Posterior vena cava (tissue), 2 donors: ENCODE measurements around the gene PWP2. TPM values are rescaled to one million over a fixed set of nuclear protein-coding genes. Genes with fewer than 3 reads are reported as not detected.
A peak's percentile ranks its signal among the peaks of the same experiment; 100 is the strongest.
"Not testable (repeated sequence)": the region's sequence is repeated elsewhere in the genome, so short reads cannot be mapped to it uniquely, and the experiment has no call there.

Experiments used
- DNase-seq: peaks from one replicate; pipeline ENCODE4 v3.0.0-alpha.2; 2020; ENCODE audit warnings: low spot score
- intact Hi-C, 2 donors: fragments of 100-400 bp; cut with DNase I; formaldehyde crosslinking; loops; one replicate each; pipeline versions ENCODE4 v1.14.1 to v1.14.2; 2022 to 2023
- total RNA-seq, 2 donors: library from RNA; stranded (reverse); fragmentation: NEBNext Ultra II Directional; extraction: Animal tissue kit (Norgen Biotek cat#: 25700); gene quantifications; one replicate each; pipeline ENCODE4 v1.2.1, GENCODE V29; 2021
- donor health status: DM: yes; HTN: yes; CAD: no.
- donor health status: DM: yes; HTN: yes; CAD: no.

PWP2 gene
- total RNA-seq, 2 donors from 2014 or later = 4.5 to 5.4 TPM

DNA sequence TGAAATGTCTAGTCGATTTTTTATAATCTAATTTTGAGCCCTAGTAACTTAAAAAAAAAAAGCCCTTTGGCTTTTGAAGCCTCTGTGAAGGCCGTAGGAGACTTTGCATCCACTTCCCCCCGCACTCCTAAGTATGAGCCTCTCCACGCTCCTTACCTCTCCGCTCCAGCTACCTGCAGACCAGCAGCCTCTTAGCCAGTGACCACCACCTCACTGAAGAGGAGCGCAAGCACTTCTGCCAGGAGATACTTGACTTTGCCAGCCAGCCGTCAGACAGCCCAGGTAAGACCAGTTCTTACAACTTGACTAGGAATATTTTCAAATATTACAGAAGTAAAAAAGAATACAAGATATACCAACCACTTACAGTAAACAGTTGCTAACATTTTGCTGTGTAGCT, 27.4 kb upstream of the PWP2 start:
- intact Hi-C loops = no loop called here
- DNase-seq = no peak

DNA sequence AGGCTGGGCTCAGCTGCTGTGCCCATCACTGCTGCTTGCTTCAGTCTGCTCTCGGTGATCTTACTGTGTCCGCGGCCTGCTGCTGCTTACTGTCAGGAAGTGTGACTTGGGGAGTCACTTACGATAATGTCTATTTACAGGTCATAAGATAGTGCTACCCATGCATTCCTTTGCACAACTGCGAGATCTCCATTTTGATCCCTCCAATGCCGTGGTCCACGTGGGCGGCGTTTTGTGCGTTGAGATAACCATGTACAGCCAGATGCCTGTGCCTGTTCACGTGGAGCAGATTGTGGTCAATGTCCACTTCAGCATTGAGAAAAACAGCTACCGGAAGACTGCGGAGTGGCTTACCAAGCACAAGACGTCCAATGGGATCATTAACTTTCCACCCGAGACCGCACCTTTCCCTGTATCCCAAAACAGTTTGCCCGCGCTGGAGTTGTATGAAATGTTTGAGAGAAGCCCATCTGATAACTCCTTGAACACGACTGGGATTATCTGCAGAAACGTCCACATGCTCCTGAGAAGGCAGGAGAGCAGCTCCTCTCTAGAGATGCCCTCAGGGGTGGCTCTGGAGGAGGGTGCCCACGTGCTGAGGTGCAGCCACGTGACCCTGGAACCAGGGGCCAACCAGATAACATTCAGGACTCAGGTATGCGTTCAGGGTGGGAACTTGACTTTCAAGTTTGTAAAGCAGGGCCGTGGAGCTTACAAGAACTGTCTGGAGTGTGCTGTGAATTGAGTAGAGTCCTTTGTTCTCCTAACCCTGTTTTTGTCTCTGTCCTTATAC, 24.4 kb upstream of the PWP2 start:
- intact Hi-C loops = no loop called here
- DNase-seq = peak; percentile 37

DNA sequence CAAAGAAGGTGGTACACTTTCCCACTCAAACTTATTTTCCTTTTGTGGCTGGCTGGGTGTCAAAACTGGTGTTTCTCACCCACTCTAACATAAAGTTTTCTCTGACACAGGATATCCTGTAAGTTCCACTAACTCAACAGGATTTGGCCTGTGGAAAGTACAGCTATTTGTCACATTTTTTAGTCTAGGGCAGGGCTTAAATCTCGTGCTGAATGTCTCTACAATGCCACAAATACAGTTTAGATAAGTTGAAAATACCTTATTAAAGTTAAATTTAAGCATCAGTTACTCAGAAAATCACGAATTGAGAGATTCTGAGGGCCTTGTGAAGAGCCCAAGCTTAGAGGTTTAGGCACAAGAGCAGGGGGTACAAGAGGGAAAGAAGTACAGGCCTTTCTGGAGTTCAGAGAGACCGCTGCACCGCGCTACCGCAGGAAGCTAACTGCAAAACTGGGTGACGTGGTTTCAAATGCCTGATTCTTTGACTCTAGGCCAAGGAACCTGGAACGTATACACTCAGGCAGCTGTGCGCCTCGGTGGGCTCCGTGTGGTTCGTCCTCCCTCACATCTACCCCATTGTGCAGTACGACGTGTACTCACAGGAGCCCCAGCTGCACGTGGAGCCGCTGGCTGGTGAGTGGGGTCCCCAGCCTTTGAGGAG, 23.4 kb upstream of the PWP2 start:
- intact Hi-C loops = loop anchor here in 1 of 2 donors (2.0 kb wide), 1 partner anchor 29 kb away; no protein-coding TSS in a partner anchor
- DNase-seq = peak; percentile 67

DNA sequence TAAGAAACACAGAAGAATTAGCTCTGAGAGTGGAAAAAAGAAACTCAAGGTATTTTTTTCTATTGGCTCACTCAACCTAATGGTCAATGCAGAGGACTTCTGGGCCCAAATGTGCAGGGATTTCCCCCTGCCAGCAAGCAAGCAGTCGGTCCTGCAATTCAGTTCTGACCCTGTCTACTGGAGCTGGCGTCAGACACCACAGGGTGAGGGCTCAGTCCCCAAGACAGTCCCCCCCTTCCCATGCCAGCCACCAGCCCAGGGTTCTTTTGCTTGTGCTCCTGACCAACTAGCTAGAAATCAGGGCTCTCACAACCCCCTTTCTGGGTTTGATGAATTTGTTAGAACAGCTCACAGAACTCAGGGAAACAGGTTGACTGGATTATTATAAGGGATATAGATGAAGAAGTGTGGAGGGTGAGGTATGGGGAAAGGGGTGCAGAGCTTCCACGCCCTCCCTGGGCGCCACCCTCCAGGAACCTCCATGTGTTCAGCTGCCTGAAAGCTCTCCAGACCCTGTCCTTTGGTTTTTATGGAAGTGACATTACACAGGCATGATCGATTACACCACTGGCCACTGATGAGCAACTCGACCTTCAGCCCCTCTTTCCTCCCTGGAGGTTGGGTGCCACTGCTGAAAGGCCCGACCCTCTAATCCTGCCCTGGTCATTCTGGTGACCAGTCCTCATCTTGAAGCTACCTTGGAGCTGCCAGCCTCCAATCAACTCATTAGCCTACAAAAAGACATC, 22.5 kb upstream of the PWP2 start:
- intact Hi-C loops = loop anchor here in 1 of 2 donors (2.0 kb wide), 1 partner anchor 30 kb away; no protein-coding TSS in a partner anchor
- peak; percentile 64 for DNase-seq

DNA sequence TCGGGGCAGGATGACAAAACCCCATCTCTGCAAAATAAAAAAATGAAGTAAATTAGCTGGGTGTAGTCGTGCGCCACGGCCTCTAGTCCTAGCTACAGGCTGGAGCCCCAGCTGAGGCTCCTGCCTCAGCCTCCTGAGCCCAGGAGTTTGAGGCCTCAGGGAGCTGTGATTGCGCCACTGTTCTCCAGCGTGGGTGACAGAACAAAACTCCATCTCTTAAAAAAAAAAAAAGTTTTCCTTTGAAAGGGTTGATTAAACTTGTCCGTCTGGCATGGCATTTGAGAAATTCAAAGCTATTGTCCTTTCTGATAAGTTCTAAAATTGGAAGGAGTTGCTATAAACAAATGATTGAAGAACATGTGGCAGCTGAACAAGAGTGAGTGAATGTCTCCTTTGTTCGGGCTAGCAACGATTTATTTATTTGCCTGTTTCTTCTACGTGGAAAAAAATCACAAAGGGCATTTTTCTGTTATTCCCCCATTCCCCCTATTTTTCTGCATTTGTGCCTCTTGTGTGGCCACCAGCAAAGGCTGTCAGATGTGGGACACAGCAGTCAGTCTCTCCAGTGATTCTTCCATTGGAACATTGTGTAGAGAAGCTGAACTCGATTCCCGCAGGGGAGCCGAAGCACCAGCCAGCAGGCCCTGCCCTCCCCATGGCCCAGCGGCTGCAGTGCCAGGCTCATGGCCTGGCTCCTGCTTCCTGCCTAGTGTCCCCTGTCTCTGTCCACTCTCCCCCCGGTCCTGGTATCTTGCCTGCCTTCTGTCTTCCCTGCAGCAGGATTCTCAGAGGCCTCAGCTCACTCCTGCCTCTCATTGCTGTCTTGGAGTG, 21.5 kb upstream of the PWP2 start:
- intact Hi-C loops = loop anchor here in 1 of 2 donors (2.0 kb wide), 1 partner anchor 31 kb away; no protein-coding TSS in a partner anchor
- DNase-seq = peak; percentile 63

DNA sequence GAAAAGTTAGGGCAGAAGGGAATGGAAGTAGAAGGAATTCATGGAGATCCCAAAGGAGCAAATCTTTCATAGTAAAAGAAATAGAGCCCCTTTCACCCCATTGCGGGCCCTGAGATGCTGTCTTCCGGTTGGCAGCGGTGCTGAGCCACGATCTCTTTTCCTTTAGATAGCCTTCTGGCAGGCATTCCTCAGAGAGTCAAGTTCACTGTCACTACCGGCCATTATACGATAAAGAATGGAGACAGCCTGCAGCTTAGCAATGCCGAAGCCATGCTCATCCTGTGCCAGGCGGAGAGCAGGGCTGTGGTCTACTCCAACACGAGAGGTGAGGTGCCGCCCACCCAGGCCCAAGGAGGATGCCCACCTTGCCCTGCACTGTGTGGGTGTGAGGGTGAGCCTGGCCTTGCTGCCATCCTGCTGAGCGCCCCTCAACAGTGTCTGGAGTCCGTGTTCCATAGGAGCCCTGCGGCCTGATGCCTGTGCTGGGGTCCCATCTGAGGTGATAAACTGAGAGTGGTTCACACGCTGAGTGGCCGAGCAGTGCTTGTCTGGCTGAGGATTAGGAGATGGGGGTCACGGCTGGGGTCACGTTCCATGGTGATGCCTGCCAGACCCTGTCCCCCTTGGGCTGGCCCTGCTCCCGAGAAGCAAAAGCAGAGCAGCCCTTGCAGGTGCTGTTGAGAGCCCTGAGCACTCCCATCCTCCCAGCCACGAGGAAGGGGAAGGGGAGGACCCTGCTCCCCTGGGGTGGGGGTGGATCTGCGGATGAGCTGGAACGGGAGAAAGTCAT, 20.4 kb upstream of the PWP2 start:
- peak; percentile 81 for DNase-seq
- intact Hi-C loops = no loop called here

DNA sequence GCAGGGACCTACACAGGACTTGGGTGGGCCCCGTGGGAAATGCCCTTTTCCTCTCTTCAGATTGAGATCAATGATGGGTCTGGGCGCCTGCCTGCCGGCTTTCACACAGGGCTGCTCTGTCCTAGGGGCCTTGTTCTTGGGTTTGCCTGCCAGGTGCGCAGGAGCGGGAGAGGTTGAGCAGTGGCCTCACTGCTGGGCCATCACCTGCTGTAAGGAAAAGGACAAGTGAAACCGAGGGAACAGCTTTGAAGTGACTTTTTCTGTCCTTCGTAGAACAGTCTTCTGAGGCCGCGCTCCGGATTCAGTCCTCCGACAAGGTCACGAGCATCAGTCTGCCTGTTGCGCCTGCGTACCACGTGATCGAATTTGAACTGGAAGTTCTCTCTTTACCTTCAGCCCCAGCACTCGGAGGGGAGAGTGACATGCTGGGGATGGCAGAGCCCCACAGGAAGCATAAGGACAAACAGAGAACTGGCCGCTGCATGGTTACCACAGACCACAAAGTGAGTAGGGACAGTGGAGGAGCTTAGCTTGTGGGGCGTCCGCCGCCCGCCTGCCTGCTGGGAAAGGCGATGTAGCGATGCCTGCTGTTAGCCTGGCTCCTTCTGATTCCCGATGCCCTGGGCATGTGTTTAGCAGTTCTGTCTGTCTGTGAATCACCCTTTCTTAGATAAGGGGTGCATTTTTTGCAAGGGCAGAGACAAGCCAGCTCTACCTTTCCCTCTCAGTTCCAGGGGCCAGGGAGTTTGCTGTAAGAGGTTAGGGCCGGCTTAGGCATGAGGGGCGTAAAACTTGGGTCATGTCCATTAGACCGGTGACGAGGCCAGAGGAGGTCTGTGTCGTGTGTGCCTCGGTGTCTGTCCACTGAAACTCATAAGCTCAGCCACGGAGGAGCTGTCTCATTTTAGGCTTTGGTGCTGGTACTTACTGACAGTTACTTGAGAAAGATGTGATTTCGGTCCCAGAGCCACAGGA, 19.5 kb upstream of the PWP2 start:
- DNase-seq = peak; percentile 81
- intact Hi-C loops = no loop called here

DNA sequence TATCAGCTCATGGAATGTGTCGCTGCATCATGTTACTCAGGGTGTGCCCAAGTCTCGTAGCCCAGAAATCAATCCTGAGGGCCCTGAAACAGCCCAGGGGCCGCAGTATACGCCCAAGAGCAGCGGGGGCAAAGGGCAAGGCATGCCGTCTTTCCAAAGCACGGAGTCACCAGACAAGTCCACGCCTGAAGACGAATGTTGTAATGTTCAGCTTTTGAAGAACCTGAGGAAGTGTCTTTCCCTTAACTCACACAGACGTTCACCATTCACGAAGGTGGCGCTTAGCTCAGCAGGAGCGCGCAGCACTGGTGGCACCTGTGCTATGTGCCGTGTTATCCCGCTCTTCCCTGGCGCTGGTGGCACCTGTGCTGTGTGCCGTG, 18.8 kb upstream of the PWP2 start:
- intact Hi-C loops = no loop called here
- DNase-seq = peak; percentile 73

DNA sequence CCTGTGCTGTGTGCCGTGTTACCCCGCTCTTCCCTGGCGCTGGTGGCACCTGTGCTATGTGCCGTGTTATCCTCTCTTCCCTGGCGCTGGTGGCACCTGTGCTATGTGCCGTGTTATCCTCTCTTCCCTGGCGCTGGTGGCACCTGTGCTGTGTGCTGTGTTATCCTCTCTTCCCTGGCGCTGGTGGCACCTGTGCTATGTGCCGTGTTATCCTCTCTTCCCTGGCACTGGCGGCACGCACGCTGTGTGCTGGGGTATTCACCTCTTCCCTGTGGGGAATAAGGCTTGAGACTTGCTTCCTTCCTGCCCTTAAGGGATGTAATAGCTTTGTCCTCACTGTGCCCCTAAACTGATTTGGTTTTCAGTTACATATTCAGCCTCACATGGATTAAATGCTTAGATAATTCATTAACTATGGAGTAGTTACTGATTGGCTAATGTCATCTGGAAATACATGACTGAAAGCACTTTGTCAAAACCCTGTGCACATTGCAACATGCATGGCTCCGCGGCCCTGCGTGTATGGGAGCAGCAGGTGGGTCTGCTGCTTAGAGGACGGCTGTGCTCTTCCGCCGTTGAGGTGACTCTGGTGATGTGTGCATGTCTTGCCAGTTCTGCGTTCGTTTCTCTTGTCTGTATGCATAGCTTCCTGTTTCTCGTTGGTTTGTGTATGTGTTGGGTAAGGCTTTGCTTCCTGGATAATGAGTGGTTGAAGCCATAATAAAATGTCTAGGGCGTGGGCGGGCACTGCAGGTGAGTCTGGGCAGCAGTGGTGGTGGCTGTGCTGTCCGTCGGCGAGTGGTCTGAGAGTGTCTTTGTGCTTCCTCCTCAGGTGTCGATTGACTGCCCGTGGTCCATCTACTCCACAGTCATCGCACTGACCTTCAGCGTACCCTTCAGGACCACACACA, 17.9 kb upstream of the PWP2 start:
- intact Hi-C loops = no loop called here
- DNase-seq = peak; percentile 78

DNA sequence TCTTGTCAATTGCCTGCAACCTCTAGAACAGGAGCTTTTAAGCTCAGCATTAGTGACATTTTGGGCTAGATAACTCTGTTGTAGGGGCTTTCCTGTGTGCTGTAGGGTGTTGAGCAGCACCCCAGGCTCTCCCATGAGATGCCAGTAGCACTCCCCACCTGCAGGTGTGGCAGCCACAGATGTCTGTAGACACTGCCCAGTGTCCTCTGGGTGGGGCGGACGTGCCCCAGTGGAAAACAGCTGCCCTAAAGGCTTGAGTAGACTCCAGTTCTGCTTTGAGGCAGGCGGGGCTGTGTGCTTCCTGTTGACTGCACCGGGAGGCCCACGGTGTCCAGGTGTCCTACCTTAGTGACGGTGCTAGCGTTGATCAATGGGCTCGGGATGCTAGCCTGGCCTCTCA, 16.9 kb upstream of the PWP2 start:
- intact Hi-C loops = no loop called here
- DNase-seq = peak; percentile 59

DNA sequence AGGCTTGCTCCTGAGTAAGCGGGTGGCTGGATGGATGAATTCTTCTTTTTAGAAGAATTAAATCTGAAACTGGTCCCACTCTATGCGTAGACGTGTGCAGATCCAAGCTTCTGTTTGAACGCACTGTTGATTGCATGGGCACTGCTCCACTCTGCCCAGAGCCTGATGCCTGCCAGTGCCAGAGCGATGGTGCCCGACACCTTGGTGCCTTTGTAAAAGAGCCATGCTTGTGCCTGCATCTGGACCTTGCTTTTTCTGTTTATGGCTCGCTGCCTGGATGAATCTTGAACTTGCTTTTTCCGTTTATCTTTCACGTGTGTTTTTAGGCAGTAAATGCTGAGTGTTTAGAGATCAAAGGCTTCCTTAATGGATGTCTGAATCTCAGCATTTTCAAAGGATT, 15.0 kb upstream of the PWP2 start:
- DNase-seq = no peak
- intact Hi-C loops = no loop called here

DNA sequence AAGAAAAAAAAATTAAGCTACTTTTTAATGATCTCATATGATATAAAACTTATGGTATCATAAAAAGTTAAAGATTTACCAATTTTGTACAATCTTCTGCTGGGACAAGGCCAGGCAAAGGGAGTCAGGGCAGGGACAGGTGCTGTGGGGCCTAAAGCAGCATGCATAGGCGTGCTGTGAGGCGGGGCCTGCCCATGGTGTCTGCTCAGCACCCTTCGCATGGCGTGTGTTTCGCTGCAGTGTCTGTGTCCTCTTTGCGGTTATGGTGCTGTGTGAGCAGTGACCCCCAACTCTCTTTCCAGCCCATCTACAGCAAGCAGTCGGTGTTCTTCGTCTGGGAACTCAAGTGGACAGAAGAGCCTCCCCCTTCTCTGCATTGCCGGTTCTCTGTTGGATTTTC, 13.4 kb upstream of the PWP2 start:
- peak; percentile 41 for DNase-seq
- intact Hi-C loops = no loop called here

DNA sequence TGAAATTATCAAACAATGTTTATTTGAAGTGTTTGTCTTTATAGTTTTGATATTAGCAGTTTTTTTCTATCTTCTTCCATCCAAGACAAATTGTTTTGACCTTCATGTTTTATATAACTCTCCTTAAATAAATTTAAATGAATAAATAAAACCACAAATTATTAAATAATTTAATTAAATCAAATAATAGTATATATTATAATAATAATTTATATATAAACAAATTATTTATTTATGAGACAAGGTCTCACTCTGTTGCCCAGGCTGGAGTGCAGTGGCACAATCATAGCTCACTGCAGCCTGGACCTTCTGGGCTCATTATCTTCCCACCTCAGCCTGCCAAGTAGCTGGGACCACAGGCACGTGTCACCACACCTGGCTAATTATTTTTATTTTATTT, 12.4 kb upstream of the PWP2 start:
- intact Hi-C loops = no loop called here
- DNase-seq = no peak

DNA sequence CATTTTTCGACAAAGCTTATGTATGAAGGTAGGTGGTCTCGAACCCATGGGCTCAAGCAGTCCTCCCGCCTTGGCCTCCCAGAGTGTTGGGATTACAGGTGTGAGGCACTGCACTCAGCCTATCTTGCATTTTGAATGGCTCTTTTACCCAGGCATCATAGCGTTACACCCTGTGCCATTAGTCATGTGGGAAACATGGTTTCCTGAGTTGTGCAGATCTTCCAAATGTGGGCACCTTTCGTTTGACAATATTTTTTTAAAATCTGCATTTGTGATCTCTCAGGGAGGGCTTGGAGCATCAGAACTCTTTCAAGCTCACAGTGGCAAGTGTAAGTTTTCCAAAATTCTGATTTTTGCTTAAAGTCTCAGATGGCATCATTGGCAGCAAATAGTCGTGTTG, 8.7 kb upstream of the PWP2 start:
- intact Hi-C loops, DNase-seq: not testable (repeated sequence)

DNA sequence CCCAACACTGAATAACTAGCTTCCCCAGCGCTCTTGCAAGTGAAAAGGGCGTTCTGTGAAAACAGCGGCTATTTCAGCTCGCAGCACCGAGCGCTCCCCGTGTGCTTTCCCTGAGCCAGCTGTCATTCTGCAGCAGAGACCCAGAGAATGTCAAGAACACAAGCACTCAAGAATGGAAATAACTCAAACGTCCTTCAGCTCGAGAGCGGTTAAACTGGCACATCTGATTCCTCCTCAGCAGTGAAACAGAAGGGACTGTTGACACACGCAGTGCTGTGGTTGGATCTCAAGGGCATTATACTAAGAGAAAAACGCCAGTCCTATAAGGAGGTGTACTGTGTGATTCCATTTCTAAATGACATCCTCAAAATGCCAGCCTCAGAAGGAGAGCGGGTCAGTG, 8.2 kb upstream of the PWP2 start:
- DNase-seq, intact Hi-C loops: not testable (repeated sequence)

DNA sequence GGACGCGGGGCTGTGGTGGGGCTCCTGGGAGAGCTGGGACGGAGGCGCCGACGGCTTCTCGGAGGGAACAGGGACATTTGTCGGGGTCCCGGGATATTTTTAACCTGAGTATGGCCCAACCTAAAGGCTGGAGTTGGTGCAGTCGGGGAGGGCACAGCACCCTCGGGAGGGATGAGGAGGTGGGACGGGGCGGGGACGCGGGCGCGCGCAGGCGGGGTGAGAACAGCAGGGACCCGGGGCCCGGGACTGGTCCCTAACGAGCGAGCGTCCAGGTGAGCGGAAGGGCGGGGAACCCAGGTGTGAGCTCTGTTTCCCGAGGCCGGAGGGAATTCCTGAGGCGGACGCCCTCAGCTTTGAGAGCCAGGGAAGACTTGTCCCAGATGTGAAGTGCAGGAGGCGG, 390 bp downstream of the PWP2 start:
- DNase-seq, intact Hi-C loops: not testable (repeated sequence)
